Measurements from ENCODE around the gene ATP1A2. TPM values are rescaled to one million over a fixed set of nuclear protein-coding genes. Genes with fewer than 3 reads are reported as not detected.

Gene ATP1A2
- total RNA-seq, 1 donor from 2014 or later: 0.49 TPM

DNA sequence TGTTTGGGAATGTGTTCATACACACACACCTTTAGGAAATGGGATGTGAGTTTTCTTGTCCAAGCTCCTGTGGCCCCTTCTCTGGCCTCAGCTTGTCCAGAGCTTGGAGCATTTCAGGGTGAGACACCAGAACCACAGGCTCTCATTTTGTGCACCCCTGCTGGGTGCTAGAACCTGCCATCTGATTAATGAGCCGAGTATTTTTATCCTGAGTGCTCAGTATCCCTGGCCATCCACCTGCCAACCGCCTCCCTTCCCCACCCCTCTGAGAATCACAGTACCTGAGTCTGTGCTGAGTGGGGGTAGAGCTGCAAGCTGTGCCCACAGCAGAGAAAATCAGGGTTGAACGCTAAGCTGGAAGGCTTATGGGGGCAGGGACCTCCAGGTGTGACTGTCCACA lies 76.2 kb downstream of the ATP1A2 start:
- peaks cover 3% of the 10 kb centered on the region for H3K27me3 Mint-ChIP-seq (ENCODE audit: unreplicated experiment)

DNA sequence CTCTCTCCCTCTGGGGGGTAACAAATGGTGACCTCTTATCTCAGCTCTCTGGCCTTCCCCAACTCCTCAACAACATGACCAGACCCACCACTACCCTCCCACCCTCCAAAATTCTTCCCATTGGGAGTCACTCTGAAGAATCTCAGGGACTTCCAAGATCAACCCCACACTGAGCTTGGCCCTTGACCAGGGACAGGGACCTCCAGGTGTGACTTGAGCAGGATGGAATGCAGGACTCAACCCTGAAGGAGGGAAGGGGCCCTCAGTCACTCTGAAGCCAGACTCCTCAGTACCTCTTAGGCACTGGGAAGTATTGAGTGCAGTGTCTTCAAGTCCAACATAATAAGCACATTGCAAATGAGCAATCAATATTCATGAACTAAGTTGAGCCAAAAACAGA lies 76.7 kb downstream of the ATP1A2 start:
- Mint-ChIP-seq H3K9me3 (ENCODE audit: unreplicated experiment) (no peaks in the 10 kb centered on the region), H3K27ac (ENCODE audit: unreplicated experiment) (no peak overlapping the region), H3K36me3 (ENCODE audit: low read depth, unreplicated experiment) (peaks cover 10% of the 10 kb centered on the region), H3K4me3 (ENCODE audit: unreplicated experiment) (no peak overlapping the region), H3K4me1 (ENCODE audit: unreplicated experiment) (peaks cover 2% of the 10 kb centered on the region), H3K27me3 (ENCODE audit: unreplicated experiment) (peaks cover 5% of the 10 kb centered on the region)
- no peak for DNase-seq (ENCODE audit: low spot score)
- TF ChIP-seq, protein P1, sequence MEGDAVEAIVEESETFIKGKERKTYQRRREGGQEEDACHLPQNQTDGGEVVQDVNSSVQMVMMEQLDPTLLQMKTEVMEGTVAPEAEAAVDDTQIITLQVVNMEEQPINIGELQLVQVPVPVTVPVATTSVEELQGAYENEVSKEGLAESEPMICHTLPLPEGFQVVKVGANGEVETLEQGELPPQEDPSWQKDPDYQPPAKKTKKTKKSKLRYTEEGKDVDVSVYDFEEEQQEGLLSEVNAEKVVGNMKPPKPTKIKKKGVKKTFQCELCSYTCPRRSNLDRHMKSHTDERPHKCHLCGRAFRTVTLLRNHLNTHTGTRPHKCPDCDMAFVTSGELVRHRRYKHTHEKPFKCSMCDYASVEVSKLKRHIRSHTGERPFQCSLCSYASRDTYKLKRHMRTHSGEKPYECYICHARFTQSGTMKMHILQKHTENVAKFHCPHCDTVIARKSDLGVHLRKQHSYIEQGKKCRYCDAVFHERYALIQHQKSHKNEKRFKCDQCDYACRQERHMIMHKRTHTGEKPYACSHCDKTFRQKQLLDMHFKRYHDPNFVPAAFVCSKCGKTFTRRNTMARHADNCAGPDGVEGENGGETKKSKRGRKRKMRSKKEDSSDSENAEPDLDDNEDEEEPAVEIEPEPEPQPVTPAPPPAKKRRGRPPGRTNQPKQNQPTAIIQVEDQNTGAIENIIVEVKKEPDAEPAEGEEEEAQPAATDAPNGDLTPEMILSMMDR (IDR thresholded peaks at IDR 0.05; ENCODE audit: unreplicated experiment): no peak

More for the DNA sequence above, 76.2 kb downstream of the ATP1A2 start:
- Mint-ChIP-seq H3K9me3 (ENCODE audit: unreplicated experiment) (no peaks in the 10 kb centered on the region), H3K4me3 (ENCODE audit: unreplicated experiment) (no peak overlapping the region), H3K27ac (ENCODE audit: unreplicated experiment) (no peak overlapping the region), H3K4me1 (ENCODE audit: unreplicated experiment) (peaks cover 2% of the 10 kb centered on the region), H3K36me3 (ENCODE audit: low read depth, unreplicated experiment) (peaks cover 10% of the 10 kb centered on the region)
- TF ChIP-seq, protein P1 (IDR thresholded peaks at IDR 0.05; ENCODE audit: unreplicated experiment): no peak
- DNase-seq (ENCODE audit: low spot score): no peak

Other genes with a start within 250 kb of the ATP1A2 start
- 1.0 TPM for gene CFAP45, start 215.6 kb upstream of the ATP1A2 start, total RNA-seq (ENCODE audit: unreplicated experiment)
- gene TAGLN2, start 190.3 kb upstream of the ATP1A2 start, total RNA-seq (ENCODE audit: unreplicated experiment): 95.2 TPM
- 2.2 TPM for gene IGSF9, start 170.1 kb upstream of the ATP1A2 start, total RNA-seq (ENCODE audit: unreplicated experiment)
- not detected for gene SLAMF9, start 161.5 kb upstream of the ATP1A2 start, total RNA-seq (ENCODE audit: unreplicated experiment)
- gene PIGM, start 83.8 kb upstream of the ATP1A2 start, total RNA-seq (ENCODE audit: unreplicated experiment): 6.0 TPM
- gene KCNJ10, start 45.6 kb upstream of the ATP1A2 start, total RNA-seq (ENCODE audit: unreplicated experiment): not detected
- 0.05 TPM for gene KCNJ9, start 34.2 kb upstream of the ATP1A2 start, total RNA-seq (ENCODE audit: unreplicated experiment)
- gene IGSF8, start 17.1 kb upstream of the ATP1A2 start, total RNA-seq (ENCODE audit: unreplicated experiment): 17.2 TPM
- gene ATP1A4, start 35.8 kb downstream of the ATP1A2 start, total RNA-seq (ENCODE audit: unreplicated experiment): not detected
- gene CASQ1, start 74.8 kb downstream of the ATP1A2 start, total RNA-seq (ENCODE audit: unreplicated experiment): not detected
- gene PEA15, start 89.6 kb downstream of the ATP1A2 start, total RNA-seq (ENCODE audit: unreplicated experiment): 593 TPM
- gene DCAF8, start 146.8 kb downstream of the ATP1A2 start, total RNA-seq (ENCODE audit: unreplicated experiment): 134 TPM
- 61.7 TPM for gene PEX19, start 169.4 kb downstream of the ATP1A2 start, total RNA-seq (ENCODE audit: unreplicated experiment)
- gene COPA, start 227.5 kb downstream of the ATP1A2 start, total RNA-seq (ENCODE audit: unreplicated experiment): 178 TPM
- gene NCSTN, start 227.6 kb downstream of the ATP1A2 start, total RNA-seq (ENCODE audit: unreplicated experiment): 115 TPM

Data from endothelial cell (in vitro differentiated cells).